DND-41 (cell line): Measurements from ENCODE around the gene PIP4K2A.

Experiments
- EZH2 ChIP-seq: IDR thresholded peaks from 3 replicates; pipeline ENCODE4 v1.6.1; 2012; ENCODE audit warnings: borderline replicate concordance, low read depth, mild to moderate bottlenecking, moderate library complexity, low read length, inconsistent platforms; ENCODE audit not compliant: severe bottlenecking
- TF ChIP-seq, protein P1 (sequence below): IDR thresholded peaks from 2 replicates; pipeline ENCODE4 v1.5.1; 2012; ENCODE audit warnings: borderline replicate concordance, low read length, moderate library complexity, mild to moderate bottlenecking; ENCODE audit not compliant: poor library complexity, severe bottlenecking; ENCODE audit errors: extremely low read depth

DNA sequence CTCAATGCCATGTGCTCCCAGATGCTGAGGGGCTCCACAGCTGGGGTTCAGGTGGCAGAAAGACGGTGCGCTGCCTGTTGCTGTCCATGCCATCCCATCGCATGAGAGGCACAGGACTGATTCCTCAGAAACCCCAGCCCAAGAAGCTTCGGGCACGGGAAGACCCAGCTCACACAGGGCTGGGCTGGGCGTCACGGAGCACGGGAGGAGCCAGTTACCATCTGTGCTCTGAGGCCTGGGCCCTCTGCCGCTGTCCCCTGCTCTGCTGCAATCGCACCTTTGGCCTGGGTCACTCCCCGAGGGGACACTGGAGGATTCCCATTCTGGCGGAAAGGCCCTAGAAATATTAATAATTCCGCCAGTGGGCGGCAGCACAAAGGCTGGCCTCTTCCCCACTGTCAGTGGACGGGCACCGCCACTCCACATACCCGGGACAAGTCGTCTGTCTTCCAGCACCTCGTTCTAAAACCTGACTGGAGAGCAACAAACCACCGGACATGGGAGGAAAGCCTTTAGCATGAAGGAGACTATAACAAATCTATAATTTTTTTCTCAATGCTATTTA, 92.1 kb downstream of the PIP4K2A start:
- no peak for TF ChIP-seq EZH2
- TF ChIP-seq, protein P1, sequence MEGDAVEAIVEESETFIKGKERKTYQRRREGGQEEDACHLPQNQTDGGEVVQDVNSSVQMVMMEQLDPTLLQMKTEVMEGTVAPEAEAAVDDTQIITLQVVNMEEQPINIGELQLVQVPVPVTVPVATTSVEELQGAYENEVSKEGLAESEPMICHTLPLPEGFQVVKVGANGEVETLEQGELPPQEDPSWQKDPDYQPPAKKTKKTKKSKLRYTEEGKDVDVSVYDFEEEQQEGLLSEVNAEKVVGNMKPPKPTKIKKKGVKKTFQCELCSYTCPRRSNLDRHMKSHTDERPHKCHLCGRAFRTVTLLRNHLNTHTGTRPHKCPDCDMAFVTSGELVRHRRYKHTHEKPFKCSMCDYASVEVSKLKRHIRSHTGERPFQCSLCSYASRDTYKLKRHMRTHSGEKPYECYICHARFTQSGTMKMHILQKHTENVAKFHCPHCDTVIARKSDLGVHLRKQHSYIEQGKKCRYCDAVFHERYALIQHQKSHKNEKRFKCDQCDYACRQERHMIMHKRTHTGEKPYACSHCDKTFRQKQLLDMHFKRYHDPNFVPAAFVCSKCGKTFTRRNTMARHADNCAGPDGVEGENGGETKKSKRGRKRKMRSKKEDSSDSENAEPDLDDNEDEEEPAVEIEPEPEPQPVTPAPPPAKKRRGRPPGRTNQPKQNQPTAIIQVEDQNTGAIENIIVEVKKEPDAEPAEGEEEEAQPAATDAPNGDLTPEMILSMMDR, result no peak
